ENCODE data around the gene UGCG. TPM values are rescaled to one million over a fixed set of nuclear protein-coding genes. Genes with fewer than 3 reads are reported as not detected.
"Not testable (repeated sequence)": the region's sequence is repeated elsewhere in the genome, so short reads cannot be mapped to it uniquely, and the experiment has no call there.

UGCG gene
- polyA plus RNA-seq, 2 of the 4 experiments (the other 2 are of a cell fraction), result 11.6 to 25.9 TPM

DNA sequence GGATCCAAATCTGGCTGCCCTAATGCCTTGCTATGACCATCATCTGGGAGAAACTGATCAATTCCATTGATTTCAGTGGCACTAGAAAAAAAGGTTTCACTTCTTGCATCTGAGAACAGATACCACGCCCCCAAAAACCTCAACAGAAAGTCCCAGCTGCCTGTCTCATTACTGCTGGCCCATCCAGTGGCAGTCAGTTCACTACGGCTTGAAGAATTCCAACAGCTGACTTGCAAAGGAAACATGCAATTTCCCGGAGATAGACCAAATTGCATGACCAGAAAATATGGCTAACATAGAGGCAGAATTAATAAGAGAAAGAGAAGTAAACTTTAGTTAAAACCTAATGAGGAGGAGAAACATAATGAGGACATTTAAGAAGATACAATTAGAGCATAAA is 48.6 kb downstream of the UGCG start:
- H3K4me1 ChIP-seq, result peaks cover 18% of the 10 kb centered on the region
- POLR2A ChIA-PET, result no interaction called here
- no peak for FAIRE-seq
- 92% methylated on average over 3 of the region's 3 CpGs for WGBS (ENCODE audit: missing lambda C conversion rate)
- ATAC-seq, result no peak
- H3K4me3 ChIP-seq, result no peak overlapping the region
- DNase-seq (ENCODE audit: low read depth in 1 of 2, low spot score in 1 of 2), result no peak
- no peak overlapping the region for H3K4me2 ChIP-seq
- TF ChIP-seq NPAS2 (CRISPR knock-in tag; IDR thresholded peaks at IDR 0.05; ENCODE audit: borderline replicate concordance), result no peak
- TF ChIP-seq CHD2 (IDR thresholded peaks at IDR 0.05; ENCODE audit: low read length, partially characterized antibody), result no peak
- no peak for TF ChIP-seq EHMT2 (IDR thresholded peaks at IDR 0.05; ENCODE audit: low read depth)
- no peak for TF ChIP-seq ZSCAN20 (CRISPR knock-in tag; IDR thresholded peaks at IDR 0.05)
- TF ChIP-seq GATA3 (IDR thresholded peaks at IDR 0.05; ENCODE audit: borderline replicate concordance), result no peak
- no peak for TF ChIP-seq HDAC2 (IDR thresholded peaks at IDR 0.05)
- TF ChIP-seq, protein P1, sequence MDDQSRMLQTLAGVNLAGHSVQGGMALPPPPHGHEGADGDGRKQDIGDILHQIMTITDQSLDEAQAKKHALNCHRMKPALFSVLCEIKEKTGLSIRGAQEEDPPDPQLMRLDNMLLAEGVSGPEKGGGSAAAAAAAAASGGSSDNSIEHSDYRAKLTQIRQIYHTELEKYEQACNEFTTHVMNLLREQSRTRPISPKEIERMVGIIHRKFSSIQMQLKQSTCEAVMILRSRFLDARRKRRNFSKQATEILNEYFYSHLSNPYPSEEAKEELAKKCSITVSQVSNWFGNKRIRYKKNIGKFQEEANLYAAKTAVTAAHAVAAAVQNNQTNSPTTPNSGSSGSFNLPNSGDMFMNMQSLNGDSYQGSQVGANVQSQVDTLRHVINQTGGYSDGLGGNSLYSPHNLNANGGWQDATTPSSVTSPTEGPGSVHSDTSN (IDR thresholded peaks at IDR 0.05), result no peak
- no peak for TF ChIP-seq FOSB (CRISPR knock-in tag; IDR thresholded peaks at IDR 0.05)
- no peak for TF ChIP-seq ZNF302 (CRISPR knock-in tag; IDR thresholded peaks at IDR 0.05)
- TF ChIP-seq NR3C1 (IDR thresholded peaks at IDR 0.05), result no peak
- no peak for TF ChIP-seq KDM5A (IDR thresholded peaks at IDR 0.05)
- TF ChIP-seq JUNB (IDR thresholded peaks at IDR 0.05), result no peak
- TF ChIP-seq RARB (CRISPR knock-in tag; IDR thresholded peaks at IDR 0.05), result no peak
- TF ChIP-seq EHF (CRISPR knock-in tag; IDR thresholded peaks at IDR 0.05), result no peak
- CTCF ChIA-PET, result interaction anchor here (0.8 kb wide), 1 partner anchor 8 kb away, joined by 3 read pairs; no protein-coding TSS in a partner anchor
- H3K27ac ChIP-seq, result peak overlapping the region; percentile 5 to 22; a peak in 4 of 6 replicates
- H3K9me3 ChIP-seq, result no peaks in the 10 kb centered on the region

DNA sequence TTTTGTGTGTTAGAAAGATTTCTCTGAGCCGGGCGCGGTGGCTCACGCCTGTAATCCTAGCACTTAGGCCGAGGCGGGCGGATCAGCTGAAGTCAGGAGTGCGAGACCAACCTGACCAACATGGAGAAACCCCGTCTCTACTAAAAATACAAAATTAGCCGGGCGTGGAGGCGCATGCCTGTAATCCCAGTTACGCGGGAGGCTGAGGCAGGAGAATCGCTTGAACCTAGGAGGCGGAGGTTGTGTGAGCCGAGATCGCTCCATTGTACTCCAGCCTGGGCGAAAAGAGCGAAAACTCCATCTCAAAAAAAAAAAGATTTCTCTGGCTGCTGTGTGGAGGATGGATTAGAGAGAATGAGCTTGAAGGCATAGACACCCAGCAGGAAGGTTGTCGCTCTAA is 51.5 kb downstream of the UGCG start:
- H3K4me3 ChIP-seq; H3K9me3 ChIP-seq; ATAC-seq; POLR2A ChIA-PET; FAIRE-seq; H3K4me2 ChIP-seq; H3K27ac ChIP-seq; DNase-seq (ENCODE audit: low read depth in 1 of 2, low spot score in 1 of 2): not testable (repeated sequence)
- WGBS (ENCODE audit: missing lambda C conversion rate), result 96% methylated on average over 21 of the region's 21 CpGs
- peaks cover 18% of the 10 kb centered on the region for H3K4me1 ChIP-seq
- CTCF ChIA-PET, result interaction anchor here (1.0 kb wide), 1 partner anchor 83 kb away, joined by 3 read pairs; no protein-coding TSS in a partner anchor

DNA sequence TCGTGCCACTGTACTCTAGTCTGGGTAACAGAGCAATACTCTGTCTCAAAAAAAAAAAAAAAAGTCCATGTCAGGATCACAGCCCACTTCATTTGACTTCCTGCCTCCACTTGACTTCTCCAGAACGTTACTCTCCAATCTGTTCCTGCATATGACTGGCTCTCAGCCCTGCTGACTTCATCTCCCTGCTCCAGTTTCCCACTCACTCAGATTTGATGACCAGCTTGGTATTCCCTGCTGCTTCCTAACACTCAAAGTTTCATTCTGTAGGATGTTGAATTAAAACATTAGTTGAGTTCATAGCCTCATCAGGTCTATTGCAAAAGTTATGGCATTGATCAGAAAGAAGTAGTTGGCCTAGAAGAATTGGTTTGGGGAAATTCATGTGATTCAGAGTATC is 52.3 kb downstream of the UGCG start:
- ChIA-PET POLR2A (no interaction called here), CTCF (no interaction called here)
- FAIRE-seq (no peak), ATAC-seq (no peak), DNase-seq (ENCODE audit: low read depth in 1 of 2, low spot score in 1 of 2) (no peak)
- peaks cover 12% of the 10 kb centered on the region for H3K4me1 ChIP-seq
- no peak overlapping the region for H3K27ac ChIP-seq
- WGBS (ENCODE audit: missing lambda C conversion rate), result 88% methylated on average over 2 of the region's 2 CpGs
- H3K9me3 ChIP-seq, result no peaks in the 10 kb centered on the region
- H3K4me2 ChIP-seq, result no peak overlapping the region
- H3K4me3 ChIP-seq, result no peak overlapping the region
- TF ChIP-seq RNF2 (IDR thresholded peaks at IDR 0.05; ENCODE audit: borderline replicate concordance, low read depth) (no peak), ZFP36 (IDR thresholded peaks at IDR 0.05; ENCODE audit: borderline replicate concordance, partially characterized antibody) (no peak), TFCP2L1 (CRISPR knock-in tag; IDR thresholded peaks at IDR 0.05) (no peak), CBX2 (IDR thresholded peaks at IDR 0.05; ENCODE audit: borderline replicate concordance, low read depth) (no peak), POLR2AphosphoS2 (conservative IDR thresholded peaks at IDR 0.05; ENCODE audit: low read length) (no peak), GATA3 (IDR thresholded peaks at IDR 0.05; ENCODE audit: borderline replicate concordance) (no peak), FOSB (CRISPR knock-in tag; IDR thresholded peaks at IDR 0.05) (no peak), MAFK (IDR thresholded peaks at IDR 0.05; ENCODE audit: partially characterized antibody) (no peak), POLR2A (IDR thresholded peaks at IDR 0.05; ENCODE audit: low read length) (no peak)
- TF ChIP-seq, protein P2, sequence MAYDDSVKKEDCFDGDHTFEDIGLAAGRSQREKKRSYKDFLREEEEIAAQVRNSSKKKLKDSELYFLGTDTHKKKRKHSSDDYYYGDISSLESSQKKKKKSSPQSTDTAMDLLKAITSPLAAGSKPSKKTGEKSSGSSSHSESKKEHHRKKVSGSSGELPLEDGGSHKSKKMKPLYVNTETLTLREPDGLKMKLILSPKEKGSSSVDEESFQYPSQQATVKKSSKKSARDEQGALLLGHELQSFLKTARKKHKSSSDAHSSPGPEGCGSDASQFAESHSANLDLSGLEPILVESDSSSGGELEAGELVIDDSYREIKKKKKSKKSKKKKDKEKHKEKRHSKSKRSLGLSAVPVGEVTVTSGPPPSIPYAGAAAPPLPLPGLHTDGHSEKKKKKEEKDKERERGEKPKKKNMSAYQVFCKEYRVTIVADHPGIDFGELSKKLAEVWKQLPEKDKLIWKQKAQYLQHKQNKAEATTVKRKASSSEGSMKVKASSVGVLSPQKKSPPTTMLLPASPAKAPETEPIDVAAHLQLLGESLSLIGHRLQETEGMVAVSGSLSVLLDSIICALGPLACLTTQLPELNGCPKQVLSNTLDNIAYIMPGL (CRISPR knock-in tag; IDR thresholded peaks at IDR 0.05; ENCODE audit: borderline replicate concordance), result no peak
- TF ChIP-seq, protein P3, sequence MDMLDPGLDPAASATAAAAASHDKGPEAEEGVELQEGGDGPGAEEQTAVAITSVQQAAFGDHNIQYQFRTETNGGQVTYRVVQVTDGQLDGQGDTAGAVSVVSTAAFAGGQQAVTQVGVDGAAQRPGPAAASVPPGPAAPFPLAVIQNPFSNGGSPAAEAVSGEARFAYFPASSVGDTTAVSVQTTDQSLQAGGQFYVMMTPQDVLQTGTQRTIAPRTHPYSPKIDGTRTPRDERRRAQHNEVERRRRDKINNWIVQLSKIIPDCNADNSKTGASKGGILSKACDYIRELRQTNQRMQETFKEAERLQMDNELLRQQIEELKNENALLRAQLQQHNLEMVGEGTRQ (IDR thresholded peaks at IDR 0.05), result no peak
- TF ChIP-seq, protein P4, sequence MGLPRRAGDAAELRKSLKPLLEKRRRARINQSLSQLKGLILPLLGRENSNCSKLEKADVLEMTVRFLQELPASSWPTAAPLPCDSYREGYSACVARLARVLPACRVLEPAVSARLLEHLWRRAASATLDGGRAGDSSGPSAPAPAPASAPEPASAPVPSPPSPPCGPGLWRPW (IDR thresholded peaks at IDR 0.05), result no peak
